ENCODE data around the gene ACTR5.

ACTR5 gene

DNA sequence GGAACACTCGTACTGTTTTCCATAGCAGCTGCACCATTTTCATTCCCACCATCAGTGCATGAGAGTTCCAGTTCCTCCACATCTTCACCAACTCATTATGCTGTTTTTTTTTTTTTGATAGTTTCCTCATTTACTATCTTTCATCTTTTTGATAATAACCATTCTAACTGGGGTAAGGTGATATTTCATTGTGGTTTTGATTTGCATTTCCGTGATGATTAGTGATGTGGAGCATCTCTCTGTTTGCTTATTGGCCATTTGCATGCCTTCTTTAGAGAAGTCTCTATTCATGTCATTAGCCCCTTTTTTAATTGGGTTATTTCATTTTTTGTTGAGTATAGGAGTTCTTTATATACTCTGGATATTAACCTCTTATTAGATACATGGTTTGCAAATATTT lies 25.9 kb downstream of the ACTR5 start:
- TF ChIP-seq, protein P1, sequence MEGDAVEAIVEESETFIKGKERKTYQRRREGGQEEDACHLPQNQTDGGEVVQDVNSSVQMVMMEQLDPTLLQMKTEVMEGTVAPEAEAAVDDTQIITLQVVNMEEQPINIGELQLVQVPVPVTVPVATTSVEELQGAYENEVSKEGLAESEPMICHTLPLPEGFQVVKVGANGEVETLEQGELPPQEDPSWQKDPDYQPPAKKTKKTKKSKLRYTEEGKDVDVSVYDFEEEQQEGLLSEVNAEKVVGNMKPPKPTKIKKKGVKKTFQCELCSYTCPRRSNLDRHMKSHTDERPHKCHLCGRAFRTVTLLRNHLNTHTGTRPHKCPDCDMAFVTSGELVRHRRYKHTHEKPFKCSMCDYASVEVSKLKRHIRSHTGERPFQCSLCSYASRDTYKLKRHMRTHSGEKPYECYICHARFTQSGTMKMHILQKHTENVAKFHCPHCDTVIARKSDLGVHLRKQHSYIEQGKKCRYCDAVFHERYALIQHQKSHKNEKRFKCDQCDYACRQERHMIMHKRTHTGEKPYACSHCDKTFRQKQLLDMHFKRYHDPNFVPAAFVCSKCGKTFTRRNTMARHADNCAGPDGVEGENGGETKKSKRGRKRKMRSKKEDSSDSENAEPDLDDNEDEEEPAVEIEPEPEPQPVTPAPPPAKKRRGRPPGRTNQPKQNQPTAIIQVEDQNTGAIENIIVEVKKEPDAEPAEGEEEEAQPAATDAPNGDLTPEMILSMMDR (IDR thresholded peaks at IDR 0.05; ENCODE audit: insufficient read depth, low read depth, low read length, missing control alignments), result no peak
- H3K4me3 ChIP-seq (ENCODE audit: low read depth, low read length), result no peak overlapping the region
- no peak for DNase-seq (ENCODE audit: low read depth)

DNA sequence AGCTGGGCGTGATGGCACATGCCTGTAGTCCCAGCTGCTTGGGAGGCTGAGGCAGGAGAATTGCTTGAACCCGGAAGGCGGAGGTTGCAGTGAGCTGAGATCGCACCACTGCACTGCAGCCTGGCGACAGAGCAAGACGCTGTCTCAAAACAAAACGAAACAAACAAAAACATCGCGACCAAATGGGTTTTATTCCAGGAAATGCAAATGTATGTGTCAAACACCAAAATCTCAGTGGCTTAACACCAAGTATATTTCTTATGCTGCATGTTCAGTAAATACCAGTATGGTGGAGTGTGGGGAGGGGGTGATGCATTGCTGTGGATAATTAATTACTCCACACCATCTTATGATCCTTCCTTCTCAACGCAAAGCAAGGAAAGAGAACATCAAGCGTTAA lies 28.1 kb downstream of the ACTR5 start:
- TF ChIP-seq, protein P1 (IDR thresholded peaks at IDR 0.05; ENCODE audit: insufficient read depth, low read depth, low read length, missing control alignments), result no peak
- H3K4me3 ChIP-seq (ENCODE audit: low read depth, low read length), result no peak overlapping the region
- no peak for DNase-seq (ENCODE audit: low read depth)

DNA sequence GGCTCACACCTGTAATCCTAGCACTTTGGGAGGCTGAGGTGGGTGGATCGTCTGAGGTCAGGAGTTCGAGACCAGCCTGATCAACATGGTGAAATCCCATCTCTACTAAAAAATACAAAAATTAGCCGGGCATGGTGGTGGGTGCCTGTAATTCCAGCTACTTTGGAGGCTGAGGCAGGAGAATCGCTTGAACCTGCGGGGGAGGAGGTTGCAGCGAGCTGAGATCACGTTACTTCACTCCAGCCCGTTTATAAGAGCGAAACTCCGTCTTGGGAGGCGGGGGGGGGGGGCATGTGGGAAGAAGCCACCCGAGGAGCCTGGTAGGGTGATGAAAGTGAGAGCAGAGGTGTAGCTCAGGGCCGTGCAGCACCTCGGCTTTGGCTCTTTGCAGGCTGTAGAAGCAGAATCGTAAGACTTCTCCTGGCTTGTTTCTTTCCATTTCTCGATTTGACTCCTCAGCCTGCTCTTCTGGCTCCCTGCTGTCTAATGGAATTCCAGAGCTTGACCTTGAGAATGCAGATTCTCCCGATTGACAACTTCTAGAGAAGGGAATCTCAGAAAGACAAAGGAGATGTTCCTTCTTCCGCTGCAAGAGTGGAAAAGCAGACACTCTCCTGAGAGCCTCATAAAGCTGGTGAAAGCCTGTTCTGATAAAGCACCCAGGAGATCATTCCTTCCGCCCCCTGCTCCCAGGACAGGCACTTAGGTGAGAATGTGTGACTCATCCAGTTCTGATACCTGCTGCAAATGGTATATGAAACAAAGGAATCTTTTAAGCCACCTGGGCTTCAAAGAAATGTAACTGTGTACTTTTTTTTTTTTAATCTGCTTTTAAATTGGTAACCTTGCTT lies 31.2 kb downstream of the ACTR5 start:
- no peak for DNase-seq (ENCODE audit: low read depth)
- TF ChIP-seq, protein P1 (IDR thresholded peaks at IDR 0.05; ENCODE audit: insufficient read depth, low read depth, low read length, missing control alignments), result no peak
- no peak overlapping the region for H3K4me3 ChIP-seq (ENCODE audit: low read depth, low read length)

DNA sequence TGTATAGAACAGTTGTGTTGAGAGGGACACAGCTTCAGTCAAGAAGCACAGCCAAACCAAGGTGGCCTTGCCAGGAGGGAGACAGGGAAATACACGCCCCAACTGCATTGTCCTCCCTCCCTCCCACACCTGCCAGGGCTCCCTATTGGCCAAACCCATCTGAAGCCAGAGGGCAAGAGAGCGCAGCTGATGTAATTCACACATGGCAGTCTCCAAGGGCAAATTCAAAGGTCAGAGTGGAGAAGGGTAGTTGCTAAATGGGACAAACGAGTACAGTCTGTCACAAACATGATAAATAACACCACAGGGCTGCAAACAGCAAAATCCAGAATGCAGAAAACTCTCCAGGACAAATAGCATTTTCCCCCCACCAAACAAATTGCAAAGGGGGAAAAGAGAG lies 34.0 kb downstream of the ACTR5 start:
- no peak for DNase-seq (ENCODE audit: low read depth)
- TF ChIP-seq, protein P1 (IDR thresholded peaks at IDR 0.05; ENCODE audit: insufficient read depth, low read depth, low read length, missing control alignments), result no peak
- no peak overlapping the region for H3K4me3 ChIP-seq (ENCODE audit: low read depth, low read length)

DNA sequence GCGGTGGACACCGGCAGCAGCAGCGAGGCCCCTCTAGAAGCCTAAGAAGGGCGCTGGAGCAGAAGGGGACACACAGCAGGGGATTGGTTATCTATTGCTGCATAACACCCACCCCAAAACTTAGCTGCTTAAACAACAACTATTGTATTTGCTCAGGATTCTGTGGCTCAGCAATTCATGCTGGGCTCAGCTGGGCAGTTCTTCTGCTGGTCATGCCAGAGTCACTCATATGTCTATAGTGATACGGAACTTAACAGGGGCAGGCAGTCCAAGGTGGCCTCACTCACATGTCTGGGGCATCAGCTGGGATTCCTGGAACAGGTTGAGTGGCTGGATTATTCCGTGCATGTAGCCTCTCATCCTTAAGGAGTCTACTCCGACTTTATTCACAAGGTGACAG lies 39.6 kb downstream of the ACTR5 start:
- DNase-seq (ENCODE audit: low read depth), result no peak
- H3K4me3 ChIP-seq (ENCODE audit: low read depth, low read length), result no peak overlapping the region
- TF ChIP-seq, protein P1 (IDR thresholded peaks at IDR 0.05; ENCODE audit: insufficient read depth, low read depth, low read length, missing control alignments), result no peak

DNA sequence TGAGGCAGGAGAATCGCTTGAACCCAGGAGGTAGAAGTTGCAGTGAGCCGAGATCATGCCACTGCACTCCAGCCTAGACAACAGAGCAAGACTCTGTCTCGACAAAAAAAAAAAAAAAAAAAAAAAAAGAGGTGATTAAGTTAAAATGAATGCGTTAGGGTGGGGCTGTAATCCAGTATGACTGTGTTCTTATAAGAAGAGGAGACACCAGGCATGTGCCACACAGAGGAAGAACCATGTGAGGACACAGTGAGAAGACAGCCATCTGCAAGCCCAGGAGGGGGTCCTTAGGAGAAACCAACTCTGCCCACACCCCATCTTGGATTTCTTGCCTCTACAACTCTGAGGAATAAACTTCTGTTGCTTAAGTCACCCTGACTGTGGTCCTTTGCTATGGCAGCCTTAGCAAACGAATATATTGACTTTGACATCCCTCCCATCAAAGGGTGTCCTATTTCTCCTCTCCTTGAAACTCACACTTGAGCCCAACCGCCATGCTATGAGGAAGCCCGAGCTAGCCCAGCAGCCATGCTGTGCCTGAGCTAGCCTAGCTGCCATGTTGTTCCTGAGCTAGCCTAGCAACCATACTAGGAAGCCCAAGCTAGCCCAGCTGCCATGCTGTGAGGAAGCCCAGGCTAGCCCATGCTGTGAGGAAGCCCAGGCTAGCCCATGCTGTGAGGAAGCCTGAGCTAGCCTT lies 41.4 kb downstream of the ACTR5 start:
- TF ChIP-seq, protein P1 (IDR thresholded peaks at IDR 0.05; ENCODE audit: insufficient read depth, low read depth, low read length, missing control alignments), result no peak
- no peak for DNase-seq (ENCODE audit: low read depth)
- no peak overlapping the region for H3K4me3 ChIP-seq (ENCODE audit: low read depth, low read length)
